CD4-positive, alpha-beta T cell (primary cell): ENCODE data around the gene BAAT. TPM values are rescaled to one million over a fixed set of nuclear protein-coding genes. Genes with fewer than 3 reads are reported as not detected.

Source experiments
- ATAC-seq: fragments of 200-7000 bp; cut with Tn5 transposase; one replicate; pipeline ENCODE4 v1.10.0; 2022; ENCODE audit warnings: mild to moderate bottlenecking; ENCODE audit not compliant: poor library complexity
- CTCF ChIA-PET: fragments of 350-600 bp; sonication (Branson Sonifier 250); formaldehyde crosslinking; loops from one replicate; lab custom pipeline; 2021; ENCODE audit warnings: antibody characterized with exemption, inconsistent platforms; lab: Charles Lee
- POLR2A ChIA-PET: fragments of 350-600 bp; sonication (Branson Sonifier 250); formaldehyde crosslinking; loops from one replicate; lab custom pipeline; 2021; ENCODE audit warnings: antibody characterized with exemption, inconsistent platforms; lab: Charles Lee
- DNase-seq, 14 experiments: peaks; one replicate each; pipeline ENCODE4 v3.0.0-alpha.2; 2013 to 2020; ENCODE audit warnings: mixed read lengths in 2 of 14
- H3K27ac ChIP-seq, 2 donors: one replicate each; pipeline versions ENCODE4 v1.5.1 to v1.7.0; 2013; ENCODE audit warnings: low read length in 2 of 2, low read depth in 1 of 2, mild to moderate bottlenecking in 1 of 2
- H3K27me3 ChIP-seq, 2 experiments: 1 replicate in 1 of 2; 2 replicates in 1 of 2; pipeline versions ENCODE4 v1.6.1 to v1.7.0; 2013; ENCODE audit warnings: low read length in 2 of 2, control low read depth in 1 of 2, mild to moderate bottlenecking in 1 of 2, moderate library complexity in 1 of 2; ENCODE audit not compliant: insufficient read depth in 2 of 2, control insufficient read depth in 1 of 2
- H3K36me3 ChIP-seq: one replicate; pipeline ENCODE4 v1.6.1; 2013; ENCODE audit warnings: low read length, control low read depth; ENCODE audit not compliant: insufficient read depth
- H3K4me1 ChIP-seq: one replicate; pipeline ENCODE4 v1.6.1; 2013; ENCODE audit warnings: low read length, control low read depth; ENCODE audit not compliant: insufficient read depth
- H3K4me3 ChIP-seq: one replicate; pipeline ENCODE4 v1.5.1; 2013; ENCODE audit warnings: mild to moderate bottlenecking, low read length, moderate library complexity
- H3K9me3 ChIP-seq, 2 experiments: 1 replicate in 1 of 2; 2 replicates in 1 of 2; pipeline versions ENCODE4 v1.6.1 to v1.7.0; 2013; ENCODE audit warnings: low read length in 2 of 2, mild to moderate bottlenecking in 2 of 2, control low read depth in 1 of 2, moderate library complexity in 1 of 2; ENCODE audit not compliant: control insufficient read depth in 1 of 2, insufficient read depth in 1 of 2
- H3K27ac Mint-ChIP-seq: one replicate; pipeline ENCODE4 v1.8.0; 2020; ENCODE audit warnings: mixed read lengths
- H3K27me3 Mint-ChIP-seq: one replicate; pipeline ENCODE4 v1.8.0; 2021; ENCODE audit warnings: mixed read lengths
- H3K36me3 Mint-ChIP-seq: one replicate; pipeline ENCODE4 v1.8.0; 2021; ENCODE audit warnings: low read depth, mixed read lengths
- H3K4me1 Mint-ChIP-seq: one replicate; pipeline ENCODE4 v1.8.0; 2021; ENCODE audit warnings: low read depth, mixed read lengths
- H3K4me3 Mint-ChIP-seq: one replicate; pipeline ENCODE4 v1.8.0; 2020; ENCODE audit warnings: mild to moderate bottlenecking, mixed read lengths
- H3K9me3 Mint-ChIP-seq: one replicate; pipeline ENCODE4 v1.8.0; 2020; ENCODE audit warnings: mixed read lengths
- intact Hi-C, 2 experiments: fragments of 100-400 bp; cut with DNase I in 1 of 2; cut with micrococcal nuclease in 1 of 2; formaldehyde crosslinking; loops; one replicate each; pipeline versions ENCODE4 v1.15.1 to v1.9.0; 2023 to 2025; cut with DNase I, micrococcal nuclease
- total RNA-seq, 174 experiments: library from RNA in 2 of 174; stranded (reverse) in 2 of 174; gene quantifications; one replicate each; pipeline ENCODE4 v1.2.3 and lab custom pipeline; 2021 to 2026
- TF ChIP-seq, protein P1 (sequence below): fragments of 200-600 bp; IDR thresholded peaks from one replicate; pipeline ENCODE4 v1.8.0; 2022; ENCODE audit warnings: antibody characterized with exemption, mild to moderate bottlenecking

BAAT gene
- total RNA-seq, 2 experiments from 2014 or later, result not detected

- H3K27me3 Mint-ChIP-seq, result peaks cover 4% of the 10 kb centered on the region
- no peak overlapping the region for H3K4me3 ChIP-seq
- no peak overlapping the region for H3K27ac Mint-ChIP-seq
- peaks cover 2% of the 10 kb centered on the region for H3K9me3 Mint-ChIP-seq
- ATAC-seq, result no peak
- TF ChIP-seq, protein P1, sequence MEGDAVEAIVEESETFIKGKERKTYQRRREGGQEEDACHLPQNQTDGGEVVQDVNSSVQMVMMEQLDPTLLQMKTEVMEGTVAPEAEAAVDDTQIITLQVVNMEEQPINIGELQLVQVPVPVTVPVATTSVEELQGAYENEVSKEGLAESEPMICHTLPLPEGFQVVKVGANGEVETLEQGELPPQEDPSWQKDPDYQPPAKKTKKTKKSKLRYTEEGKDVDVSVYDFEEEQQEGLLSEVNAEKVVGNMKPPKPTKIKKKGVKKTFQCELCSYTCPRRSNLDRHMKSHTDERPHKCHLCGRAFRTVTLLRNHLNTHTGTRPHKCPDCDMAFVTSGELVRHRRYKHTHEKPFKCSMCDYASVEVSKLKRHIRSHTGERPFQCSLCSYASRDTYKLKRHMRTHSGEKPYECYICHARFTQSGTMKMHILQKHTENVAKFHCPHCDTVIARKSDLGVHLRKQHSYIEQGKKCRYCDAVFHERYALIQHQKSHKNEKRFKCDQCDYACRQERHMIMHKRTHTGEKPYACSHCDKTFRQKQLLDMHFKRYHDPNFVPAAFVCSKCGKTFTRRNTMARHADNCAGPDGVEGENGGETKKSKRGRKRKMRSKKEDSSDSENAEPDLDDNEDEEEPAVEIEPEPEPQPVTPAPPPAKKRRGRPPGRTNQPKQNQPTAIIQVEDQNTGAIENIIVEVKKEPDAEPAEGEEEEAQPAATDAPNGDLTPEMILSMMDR, result no peak
- POLR2A ChIA-PET, result no interaction called here
- CTCF ChIA-PET, result no interaction called here
- peaks cover 7 to 14% of the 10 kb centered on the region in 2 experiments for H3K9me3 ChIP-seq
- DNase-seq, result no peak
- H3K27ac ChIP-seq, result no peak overlapping the region
- no peak overlapping the region for H3K4me3 Mint-ChIP-seq
- peaks cover 17% of the 10 kb centered on the region for H3K36me3 Mint-ChIP-seq
- H3K4me1 ChIP-seq, result no peaks in the 10 kb centered on the region
- peaks cover under 1% of the 10 kb centered on the region for H3K36me3 ChIP-seq
- H3K4me1 Mint-ChIP-seq, result peaks cover 7% of the 10 kb centered on the region
- no peaks in the 10 kb centered on the region for H3K27me3 ChIP-seq
- intact Hi-C loops, result no loop called here
Measured at GRCh38 chr9:101383361-101383760, 1.4 kb downstream of the BAAT start.

DNA sequence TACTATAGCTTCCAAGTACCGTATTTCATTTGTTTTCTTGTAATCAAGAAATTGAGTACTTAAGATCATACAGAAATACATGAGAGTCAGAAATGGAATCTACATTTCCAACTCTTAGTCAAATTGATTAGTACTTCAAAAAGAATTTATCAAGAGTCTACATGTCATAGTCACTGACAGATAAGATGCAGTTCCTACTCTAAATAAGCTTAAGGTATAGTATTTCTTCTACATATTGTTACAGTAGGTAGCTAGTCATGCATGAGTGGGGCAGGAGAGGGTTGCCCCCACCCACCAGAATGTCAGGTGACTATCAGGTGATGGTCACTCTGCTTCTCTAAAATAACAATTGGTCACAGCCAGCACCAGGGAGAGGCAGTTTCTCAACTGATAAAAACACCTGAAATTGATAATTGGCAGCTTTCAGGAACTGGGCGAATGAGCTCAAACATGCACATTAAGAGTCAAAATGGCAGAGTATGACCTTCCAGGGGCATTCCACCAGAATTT, 2.9 kb downstream of the BAAT start:
- intact Hi-C loops, result no loop called here
- no peaks in the 10 kb centered on the region for H3K4me1 Mint-ChIP-seq

GRCh38 chr9:101381118-101381517, 3.7 kb downstream of the BAAT start:
- TF ChIP-seq, protein P1, result no peak
- Histone ChIP-seq H3K27me3 (peaks cover 0 to 5% of the 10 kb centered on the region in 2 experiments), H3K9me3 (peaks cover 10 to 14% of the 10 kb centered on the region in 2 experiments), H3K4me3 (no peak overlapping the region), H3K36me3 (no peaks in the 10 kb centered on the region), H3K27ac (no peak overlapping the region), H3K4me1 (no peaks in the 10 kb centered on the region)
- ATAC-seq (no peak), DNase-seq (no peak)
- peaks cover 10% of the 10 kb centered on the region for H3K36me3 Mint-ChIP-seq
- CTCF ChIA-PET, result no interaction called here
- peaks cover 16% of the 10 kb centered on the region for H3K27me3 Mint-ChIP-seq
- H3K4me1 Mint-ChIP-seq, result no peaks in the 10 kb centered on the region
- intact Hi-C loops, result no loop called here
- no peak overlapping the region for H3K4me3 Mint-ChIP-seq
- POLR2A ChIA-PET, result interaction anchor here (0.6 kb wide), 1 partner anchor 155 kb away, joined by 3 read pairs; no protein-coding TSS in a partner anchor
- H3K27ac Mint-ChIP-seq, result no peak overlapping the region
- peaks cover 2% of the 10 kb centered on the region for H3K9me3 Mint-ChIP-seq

More for the DNA sequence above, 2.9 kb downstream of the BAAT start:
- H3K27ac Mint-ChIP-seq, result no peak overlapping the region
- Histone ChIP-seq H3K4me3 (no peak overlapping the region), H3K4me1 (no peaks in the 10 kb centered on the region), H3K27me3 (no peaks in the 10 kb centered on the region), H3K36me3 (no peaks in the 10 kb centered on the region), H3K9me3 (peaks cover 7 to 14% of the 10 kb centered on the region in 2 experiments), H3K27ac (no peak overlapping the region)
- POLR2A ChIA-PET, result interaction anchor here (0.6 kb wide), 1 partner anchor 154 kb away, joined by 3 read pairs; no protein-coding TSS in a partner anchor
- CTCF ChIA-PET, result no interaction called here
- peaks cover 9% of the 10 kb centered on the region for H3K27me3 Mint-ChIP-seq
- no peak overlapping the region for H3K4me3 Mint-ChIP-seq
- DNase-seq (no peak), ATAC-seq (no peak)
- peaks cover 2% of the 10 kb centered on the region for H3K9me3 Mint-ChIP-seq
- TF ChIP-seq, protein P1, result no peak
- H3K36me3 Mint-ChIP-seq, result peaks cover 10% of the 10 kb centered on the region
